ENCODE measurements around the gene C10orf53.

C10orf53 gene

GRCh38 chr10:49739426-49739825 is 60.0 kb downstream of the C10orf53 start:
- no peak for DNase-seq

- DNase-seq, result no peak
Observed at GRCh38 chr10:49740346-49741107, 61.1 kb downstream of the C10orf53 start.

- no peak for DNase-seq
Observed at GRCh38 chr10:49741108-49741995, 61.9 kb downstream of the C10orf53 start.

GRCh38 chr10:49742683-49743463 is 63.4 kb downstream of the C10orf53 start:
- DNase-seq, result no peak

- no peak for DNase-seq
Observed at GRCh38 chr10:49743464-49744075, 64.1 kb downstream of the C10orf53 start.

GRCh38 chr10:49744091-49744685 is 64.7 kb downstream of the C10orf53 start:
- DNase-seq, result no peak

- DNase-seq, result no peak
Observed at GRCh38 chr10:49744924-49745605, 65.6 kb downstream of the C10orf53 start.

GRCh38 chr10:49745756-49746155 is 66.3 kb downstream of the C10orf53 start:
- DNase-seq, result no peak

- no peak for DNase-seq
Observed at GRCh38 chr10:49746626-49747302, 67.3 kb downstream of the C10orf53 start.
